Omental fat pad (tissue), 4 donors: ENCODE measurements around the gene CS. TPM values are rescaled to one million over a fixed set of nuclear protein-coding genes. Genes with fewer than 3 reads are reported as not detected.

Experiments
- ATAC-seq: fragments of 150-250 bp; one replicate; pipeline ENCODE4 v1.9.1; 2016; ENCODE audit warnings: mild to moderate bottlenecking, moderate library complexity; ENCODE audit not compliant: low FRiP score
- DNase-seq: peaks from one replicate; pipeline ENCODE4 v3.0.0-alpha.2; 2019; ENCODE audit warnings: low spot score
- total RNA-seq, 4 donors: library from RNA; depleted of rRNA; stranded (reverse); fragments of >200 nt; gene quantifications; one replicate each; pipeline ENCODE4 v1.1.0, GENCODE V29; 2016
- TF ChIP-seq, protein P1 (sequence below), 3 donors: fragments of 450-650 bp; IDR thresholded peaks; one replicate each; pipeline ENCODE4 v1.5.1; 2016 to 2017; ENCODE audit warnings: antibody characterized with exemption in 3 of 3, mild to moderate bottlenecking in 3 of 3, moderate library complexity in 2 of 3

Gene CS
- total RNA-seq, 4 donors from 2014 or later = 143 to 210 (median 194) TPM

GRCh38 chr12:56315622-56316473, 15.7 kb upstream of the CS start, which contains the start of gene CNPY2:
TSS of gene CNPY2 (minus strand) at chr12:56315988. CDS start at chr12:56315217, 771 bp downstream.
- DNase-seq = peak; percentile 94
- TF ChIP-seq, protein P1, sequence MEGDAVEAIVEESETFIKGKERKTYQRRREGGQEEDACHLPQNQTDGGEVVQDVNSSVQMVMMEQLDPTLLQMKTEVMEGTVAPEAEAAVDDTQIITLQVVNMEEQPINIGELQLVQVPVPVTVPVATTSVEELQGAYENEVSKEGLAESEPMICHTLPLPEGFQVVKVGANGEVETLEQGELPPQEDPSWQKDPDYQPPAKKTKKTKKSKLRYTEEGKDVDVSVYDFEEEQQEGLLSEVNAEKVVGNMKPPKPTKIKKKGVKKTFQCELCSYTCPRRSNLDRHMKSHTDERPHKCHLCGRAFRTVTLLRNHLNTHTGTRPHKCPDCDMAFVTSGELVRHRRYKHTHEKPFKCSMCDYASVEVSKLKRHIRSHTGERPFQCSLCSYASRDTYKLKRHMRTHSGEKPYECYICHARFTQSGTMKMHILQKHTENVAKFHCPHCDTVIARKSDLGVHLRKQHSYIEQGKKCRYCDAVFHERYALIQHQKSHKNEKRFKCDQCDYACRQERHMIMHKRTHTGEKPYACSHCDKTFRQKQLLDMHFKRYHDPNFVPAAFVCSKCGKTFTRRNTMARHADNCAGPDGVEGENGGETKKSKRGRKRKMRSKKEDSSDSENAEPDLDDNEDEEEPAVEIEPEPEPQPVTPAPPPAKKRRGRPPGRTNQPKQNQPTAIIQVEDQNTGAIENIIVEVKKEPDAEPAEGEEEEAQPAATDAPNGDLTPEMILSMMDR (IDR thresholded peaks at IDR 0.05) = no peak
- ATAC-seq = peak; percentile 98

DNA sequence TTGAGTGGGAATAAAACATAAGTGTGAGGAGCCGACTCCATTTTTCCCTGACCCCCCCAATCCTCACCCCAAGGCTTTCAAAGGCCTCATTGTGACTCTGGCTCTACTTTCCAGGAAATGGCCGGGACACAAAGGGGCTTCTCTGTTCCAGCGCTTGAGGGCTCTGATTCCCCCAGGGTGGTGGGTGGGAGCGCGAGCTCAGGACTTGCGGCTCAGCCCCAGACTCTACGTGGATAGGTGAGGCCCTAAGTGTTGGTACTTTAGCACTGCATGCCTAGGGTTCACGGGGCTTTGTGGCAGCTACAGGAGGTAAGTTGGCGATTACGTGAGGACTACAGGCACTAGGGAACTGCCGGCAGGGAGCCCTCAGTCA, 15.1 kb upstream of the CS start:
- ATAC-seq (peak; percentile 11), DNase-seq (no peak)
- TF ChIP-seq, protein P1 (IDR thresholded peaks at IDR 0.05) = no peak

DNA sequence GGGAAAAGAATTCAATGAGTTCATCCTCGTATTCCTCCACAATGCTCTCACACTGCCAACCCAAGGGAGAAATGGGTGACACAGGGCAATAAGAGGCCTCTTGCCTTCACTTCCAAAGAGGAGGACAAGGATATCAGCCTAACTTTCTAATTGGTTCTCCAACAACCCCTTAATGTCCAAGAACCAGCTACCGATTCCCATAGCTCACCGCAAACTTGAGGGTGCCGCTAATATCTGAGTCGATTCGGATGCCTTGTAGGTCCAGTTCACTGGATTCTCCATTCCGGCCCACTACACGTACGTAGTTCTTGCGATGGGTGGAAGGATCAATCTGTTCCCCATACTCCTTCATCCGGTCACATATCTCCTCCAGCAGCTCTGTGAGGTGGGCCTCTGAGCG, 10.9 kb upstream of the CS start:
- DNase-seq (no peak), ATAC-seq (no peak)
- TF ChIP-seq, protein P1 (IDR thresholded peaks at IDR 0.05) = no peak

DNA sequence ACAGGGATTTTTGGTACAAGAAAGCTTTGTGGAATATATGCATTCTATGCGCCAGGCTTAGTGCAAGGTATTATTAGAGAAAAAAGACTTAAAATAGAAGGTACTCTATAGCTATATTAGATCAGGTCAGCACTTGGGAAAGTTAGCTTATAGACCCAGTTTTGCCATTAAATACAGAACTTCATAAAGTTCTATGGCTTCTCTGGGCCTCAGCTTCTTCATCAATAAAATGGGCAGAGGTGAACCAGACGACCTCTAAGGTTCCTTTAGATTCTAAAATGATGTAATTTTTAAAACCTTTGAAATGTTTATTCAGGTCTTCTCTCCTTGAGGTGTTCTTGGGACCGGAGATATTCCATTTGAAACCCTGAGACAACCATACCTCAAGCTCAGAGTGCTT, 8.6 kb upstream of the CS start:
- no peak for ATAC-seq
- TF ChIP-seq, protein P1 (IDR thresholded peaks at IDR 0.05) = no peak

GRCh38 chr12:56307221-56307965, 7.3 kb upstream of the CS start:
- no peak for ATAC-seq
- TF ChIP-seq, protein P1 (IDR thresholded peaks at IDR 0.05) = no peak
- DNase-seq = no peak

More for the DNA sequence above, 8.6 kb upstream of the CS start:
- DNase-seq = no peak

GRCh38 chr12:56304872-56305590, 4.9 kb upstream of the CS start:
- TF ChIP-seq, protein P1 (IDR thresholded peaks at IDR 0.05) = no peak
- no peak for ATAC-seq
- no peak for DNase-seq
